ENCODE measurements around the gene DYNLRB1.

The DYNLRB1 gene

DNA sequence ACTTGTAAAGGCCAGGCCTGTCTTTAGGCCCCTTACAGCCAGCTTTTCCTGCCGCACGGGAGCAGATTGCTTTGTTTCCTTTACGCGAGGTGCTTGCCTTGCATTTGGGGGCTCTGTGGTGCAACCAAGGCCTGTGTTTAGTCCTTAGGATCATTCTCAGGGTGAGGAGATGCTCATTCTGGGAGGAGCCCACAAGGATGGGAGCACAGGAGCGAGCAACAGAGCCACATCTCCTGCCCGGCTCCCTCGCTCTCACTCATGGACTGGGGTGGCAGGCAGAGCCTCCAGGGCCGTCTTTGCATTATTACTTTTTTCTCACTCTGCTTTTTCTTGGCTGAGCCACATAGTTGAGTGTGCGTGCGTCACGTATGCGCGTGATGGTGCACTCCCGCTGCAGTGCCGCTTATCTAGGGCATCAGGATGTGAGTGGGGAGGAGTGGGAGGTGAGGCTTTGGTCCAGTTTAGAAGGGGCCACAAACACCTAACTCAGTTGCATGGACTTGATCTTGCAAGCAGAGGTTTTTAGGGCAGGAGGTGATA is 19.1 kb downstream of the DYNLRB1 start:
- no peak for DNase-seq

GRCh38 chr20:34535857-34536256 is 19.6 kb downstream of the DYNLRB1 start:
- no peak for DNase-seq

DNA sequence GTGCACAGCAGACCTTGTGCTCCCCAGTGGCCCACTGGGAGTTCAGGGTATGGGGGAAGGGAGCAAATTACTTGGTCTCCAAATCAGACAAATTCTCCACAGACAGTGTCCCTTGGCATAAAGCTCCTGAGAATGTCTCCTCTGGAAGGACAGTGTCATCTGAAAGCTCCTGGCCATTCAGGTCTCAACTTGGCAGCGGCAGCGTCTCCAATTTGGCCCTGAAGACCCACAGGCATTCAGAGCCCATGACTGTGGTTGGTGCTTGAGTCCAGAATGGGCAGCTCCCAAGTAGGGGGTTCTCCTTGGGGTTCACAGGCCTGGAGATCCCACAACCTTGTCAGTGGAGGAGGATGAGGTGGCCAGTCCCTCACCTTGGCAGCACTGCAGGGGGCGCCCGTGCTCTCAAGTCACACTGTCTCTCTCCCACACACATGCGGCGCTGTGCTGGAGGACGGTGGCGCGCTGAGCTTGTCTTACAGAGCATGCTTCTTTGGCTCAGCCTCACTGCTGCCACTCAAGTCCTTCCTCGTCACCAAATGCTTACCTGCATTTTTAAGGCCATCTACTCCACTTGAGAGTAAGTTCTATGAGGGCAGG is 20.7 kb downstream of the DYNLRB1 start:
- peak; percentile 30 to 52 for DNase-seq

- no peak for DNase-seq
Measured at GRCh38 chr20:34537651-34538050, 21.4 kb downstream of the DYNLRB1 start.

GRCh38 chr20:34538671-34539123 is 22.5 kb downstream of the DYNLRB1 start:
- DNase-seq: peak; percentile 52 to 57

DNA sequence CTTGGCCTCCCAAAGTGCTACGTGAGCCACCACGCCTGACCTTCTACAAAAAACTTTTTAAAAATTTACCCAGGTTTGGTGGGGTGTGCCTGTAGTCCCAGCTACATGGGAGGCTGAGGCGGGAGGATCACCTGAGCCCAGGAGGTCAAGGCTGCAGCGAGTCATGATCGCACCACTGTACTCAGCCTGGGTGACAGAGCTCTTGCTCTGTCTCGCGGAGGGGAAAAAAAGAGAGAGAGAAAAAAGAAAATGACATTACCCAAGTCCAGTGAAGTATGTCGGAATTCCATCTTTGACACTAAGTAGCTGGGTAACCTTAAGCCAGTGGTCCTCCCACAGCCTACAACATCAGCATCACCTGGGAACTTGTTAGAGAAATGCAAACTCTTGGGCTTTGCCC is 23.5 kb downstream of the DYNLRB1 start:
- DNase-seq: no peak

GRCh38 chr20:34540596-34541263 is 24.5 kb downstream of the DYNLRB1 start:
- no peak for DNase-seq

GRCh38 chr20:34541264-34541901 is 25.2 kb downstream of the DYNLRB1 start:
- DNase-seq: peak; percentile 22 to 73

- DNase-seq: no peak
Measured at GRCh38 chr20:34541917-34542316, 25.7 kb downstream of the DYNLRB1 start.

GRCh38 chr20:34542439-34542838 is 26.2 kb downstream of the DYNLRB1 start:
- DNase-seq: no peak

DNA sequence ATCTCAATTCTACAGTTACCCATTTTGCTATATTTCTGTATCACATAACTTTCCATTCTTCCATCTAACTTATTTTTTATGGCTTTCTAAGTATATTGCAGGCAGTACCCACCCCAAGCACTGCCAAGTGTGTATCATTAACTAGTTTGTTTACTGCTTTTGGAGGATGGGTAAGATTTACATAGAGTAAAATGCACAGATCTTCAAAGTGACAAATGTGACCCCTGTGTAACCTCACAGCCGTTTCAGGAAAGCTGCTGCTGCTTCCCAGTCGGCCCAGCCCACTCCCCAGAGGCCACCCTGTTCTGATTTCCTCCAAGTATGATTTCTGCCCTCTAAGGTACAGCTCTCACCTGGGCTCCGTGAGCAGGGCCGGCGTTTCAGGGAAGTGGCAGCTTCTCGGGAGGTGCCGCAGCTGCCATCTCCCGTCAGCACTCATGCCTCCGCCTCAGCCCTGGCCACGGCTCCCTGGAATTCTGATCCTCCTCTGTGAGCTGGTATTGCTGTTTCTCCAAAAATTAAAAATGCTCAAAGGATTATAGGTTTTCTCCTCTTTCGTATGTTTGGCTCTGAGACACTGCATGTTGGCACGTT is 27.3 kb downstream of the DYNLRB1 start:
- no peak for DNase-seq

- DNase-seq: no peak
Measured at GRCh38 chr20:34544109-34544796, 28.0 kb downstream of the DYNLRB1 start.

DNA sequence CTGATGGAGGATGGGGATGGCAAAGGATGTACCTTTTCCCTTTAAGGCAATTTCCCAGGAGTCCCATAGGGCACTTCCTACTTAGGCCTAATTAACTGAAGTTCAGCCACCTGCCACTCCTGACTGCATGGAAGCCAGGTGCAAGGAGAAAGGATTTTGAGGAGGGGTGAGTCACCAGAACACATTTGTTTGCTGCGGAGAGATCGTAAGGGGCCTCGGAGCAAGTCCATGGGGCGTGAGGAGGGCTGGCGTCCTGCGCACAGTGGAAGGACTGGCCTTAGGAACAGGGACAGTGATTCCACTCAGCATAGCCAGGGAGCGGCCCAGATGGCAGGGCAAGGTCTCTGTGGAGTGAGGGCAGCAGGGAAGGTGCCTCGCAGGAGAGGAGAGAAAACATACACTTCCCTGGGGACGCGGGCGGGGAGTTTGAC is 30.5 kb downstream of the DYNLRB1 start:
- DNase-seq: no peak

- DNase-seq: no peak
Measured at GRCh38 chr20:34547844-34548613, 31.8 kb downstream of the DYNLRB1 start.

DNA sequence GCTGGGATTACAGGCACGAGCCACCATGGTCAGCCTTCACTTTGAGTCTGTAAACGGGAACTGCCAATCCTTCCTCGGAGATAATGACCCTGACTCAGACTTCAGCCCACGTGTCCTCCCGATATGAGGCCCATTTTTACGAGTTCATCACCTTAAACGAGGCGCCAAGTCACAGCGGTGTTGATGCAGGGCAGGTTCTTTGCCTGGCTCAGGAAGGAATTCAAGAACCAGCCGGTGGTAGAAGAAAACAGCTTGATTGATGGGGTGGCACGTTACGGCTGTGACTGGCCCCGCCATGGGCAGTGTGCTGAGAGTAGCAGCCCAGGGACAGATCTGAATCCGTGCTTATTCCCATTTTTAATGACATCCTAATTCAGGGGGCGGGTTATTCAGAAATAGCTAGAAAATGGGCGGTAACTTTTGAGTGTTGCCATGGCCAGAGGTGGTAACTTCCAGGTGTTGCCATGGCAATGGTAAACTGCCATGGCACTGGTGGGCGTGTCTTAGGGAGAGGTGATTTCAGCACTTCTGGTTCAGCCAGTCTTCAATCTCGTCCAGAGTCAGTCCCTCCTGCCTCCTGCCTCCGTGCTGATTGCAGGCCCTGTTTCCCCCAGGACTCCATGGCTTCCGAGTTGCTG is 33.2 kb downstream of the DYNLRB1 start:
- DNase-seq: peak in 1 of 2 donors; percentile 33

DNA sequence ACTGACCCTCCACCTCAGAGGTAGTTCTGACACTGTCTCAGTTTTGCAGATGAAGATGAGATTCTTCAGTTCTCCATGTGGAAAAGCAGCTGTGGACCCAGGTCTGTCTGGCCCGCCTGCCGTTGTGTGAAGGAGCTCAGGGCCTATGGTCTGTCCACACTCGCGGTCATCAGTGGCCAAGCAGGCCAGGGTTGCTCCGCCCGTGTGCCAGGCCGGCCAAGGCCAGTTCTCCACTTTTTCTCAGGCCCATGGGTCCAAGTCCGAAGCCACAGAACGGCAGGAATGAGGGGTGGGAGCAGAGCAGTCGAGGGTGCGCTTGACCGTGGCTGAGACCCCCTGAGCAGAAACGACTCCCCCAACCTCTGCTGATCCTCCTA is 33.7 kb downstream of the DYNLRB1 start:
- no peak for DNase-seq

GRCh38 chr20:34552569-34552968 is 36.3 kb downstream of the DYNLRB1 start:
- DNase-seq: no peak

GRCh38 chr20:34553366-34553867 is 37.2 kb downstream of the DYNLRB1 start:
- DNase-seq: no peak

DNA sequence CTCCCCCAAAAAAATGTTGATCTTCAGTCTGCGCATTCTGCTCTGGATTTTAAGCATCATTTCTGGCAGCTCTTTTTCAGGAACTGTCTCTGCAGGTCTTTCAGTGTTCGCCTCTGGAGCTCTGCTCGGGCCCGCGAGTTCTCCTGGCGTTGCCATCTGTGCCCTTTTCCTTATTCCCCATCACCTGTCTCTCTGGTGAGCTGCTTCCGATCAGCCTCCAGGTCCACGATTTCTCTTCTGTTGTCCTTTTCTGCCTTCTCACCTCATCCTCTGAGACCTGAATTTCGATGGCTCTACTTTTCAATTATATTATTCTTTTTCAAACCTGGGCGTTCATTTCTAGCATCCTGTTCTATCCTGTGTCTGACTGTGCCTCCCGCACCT is 41.7 kb downstream of the DYNLRB1 start:
- DNase-seq: no peak

DNA sequence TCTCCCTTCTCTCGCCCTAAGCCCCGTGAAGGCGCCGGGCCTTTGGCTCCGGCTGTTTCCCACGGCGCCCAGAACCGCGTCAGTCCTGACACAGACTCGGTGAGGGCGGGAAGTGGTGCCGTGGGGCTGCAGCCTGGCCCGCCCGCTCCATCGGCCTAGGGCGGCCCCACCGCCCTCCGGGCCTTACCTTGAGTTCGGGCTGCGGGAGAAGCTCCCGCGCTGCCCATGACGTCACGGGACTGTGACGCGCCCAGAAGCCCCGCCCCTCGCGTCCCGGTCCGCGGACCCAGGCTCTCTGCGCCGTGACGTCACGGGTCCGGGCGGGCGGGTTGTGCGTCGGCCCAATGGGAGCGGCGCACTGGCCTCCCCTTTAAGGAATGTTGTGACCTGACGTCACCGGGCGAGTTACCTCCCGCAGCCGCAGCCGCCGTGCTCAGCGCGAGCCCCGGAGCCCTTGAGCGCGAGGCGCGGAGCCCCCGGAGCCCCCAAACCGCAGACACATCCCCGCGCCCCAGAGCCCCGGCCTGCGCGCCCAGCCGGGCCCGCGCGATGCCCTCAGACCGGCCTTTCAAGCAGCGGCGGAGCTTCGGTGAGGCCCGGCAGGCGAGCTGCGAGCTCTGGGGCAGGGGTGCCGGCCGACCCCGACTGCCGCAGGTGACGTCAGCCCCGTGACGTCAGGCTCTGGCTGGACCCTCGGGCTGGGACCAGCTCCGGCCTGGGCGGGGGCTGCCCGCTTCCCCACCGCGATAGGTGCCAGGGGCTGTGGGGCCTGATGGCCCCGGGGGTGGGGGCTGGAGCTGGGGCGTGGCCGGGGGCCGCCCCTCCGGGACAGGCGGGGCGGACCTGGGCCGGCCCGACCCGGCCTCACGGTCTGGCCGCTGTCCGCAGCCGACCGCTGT is 42.3 kb downstream of the DYNLRB1 start, which contains the start of gene MAP1LC3A:
Gene MAP1LC3A (plus strand): TSS at position 399 of the 899 bp plus-strand sequence. CDS start 151 bp downstream, at position 550.
- peak; percentile 96 for DNase-seq
